ENCODE measurements around the gene PROSER2.

GRCh38 chr10:11864727-11865126 is 41.6 kb downstream of the PROSER2 start:
- TF ChIP-seq CTCF (IDR thresholded peaks at IDR 0.05) (no peak), POLR2A (IDR thresholded peaks at IDR 0.05) (no peak)

Data from body of pancreas (tissue), 4 donors.